Measurements from ENCODE around the gene KIF1C.

- TF ChIP-seq CTCF (IDR thresholded peaks at IDR 0.05) = no peak
- no peak for TF ChIP-seq EP300 (IDR thresholded peaks at IDR 0.05)
These were observed 25.9 kb upstream of the KIF1C start for GRCh38 chr17:4971826-4972225.
